ENCODE data around the gene COMMD6.

- TF ChIP-seq YY1 (IDR thresholded peaks at IDR 0.05; ENCODE audit: insufficient read depth, insufficient read length) (no peak), ZNF274 (IDR thresholded peaks at IDR 0.05; ENCODE audit: low read depth, low read length) (no peak), SUZ12 (IDR thresholded peaks at IDR 0.05; ENCODE audit: extremely low read depth, insufficient read depth, insufficient read length) (no peak)
Measured at GRCh38 chr13:75478659-75479058, 59.0 kb downstream of the COMMD6 start.

All from NT2/D1 (cell line).